Measurements from ENCODE around the gene BTBD16. TPM values are rescaled to one million over a fixed set of nuclear protein-coding genes. Genes with fewer than 3 reads are reported as not detected.

BTBD16 gene
- total and polyA plus RNA-seq, 2 of the 13 experiments (the other 11 are each of a cell fraction or from before 2014, with no cell fraction given), result 5.0 to 11.9 TPM

- POLR2A ChIA-PET, result no interaction called here
- intact Hi-C loops (cut with micrococcal nuclease; ENCODE audit: unreplicated experiment), result loop anchor here (10.0 kb wide), 2 partner anchors 117 to 217 kb away; no protein-coding TSS in a partner anchor
Observed at GRCh38 chr10:122261584-122261983, 9.5 kb upstream of the BTBD16 start.

GRCh38 chr10:122263971-122264370, 7.1 kb upstream of the BTBD16 start:
- Histone ChIP-seq H3K4me1 (ENCODE audit: insufficient read depth, low read length) (peaks cover 28% of the 10 kb centered on the region), H3K27ac (ENCODE audit: extremely low read length, insufficient read depth, low read length) (no peak overlapping the region), H3K4me2 (ENCODE audit: low read depth, low read length) (peak overlapping the region; percentile 15; the same call in 1 of the 2 replicates), H3K4me3 (replicated peaks in 1 of 3; ENCODE audit: insufficient read depth in 1 of 3, low read depth in 2 of 3, low read length in 3 of 3) (no peak overlapping the region), H4K20me1 (ENCODE audit: insufficient read depth, low read length) (no peaks in the 10 kb centered on the region), H3K9ac (ENCODE audit: insufficient read depth, low read depth, low read length) (no peak overlapping the region), H3K79me2 (ENCODE audit: insufficient read depth, low read length) (no peaks in the 10 kb centered on the region), H3K9me3 (ENCODE audit: low read length) (peaks cover 7% of the 10 kb centered on the region; the same call in 1 of the 2 replicates), H3K36me3 (replicated peaks in 1 of 2; ENCODE audit: control insufficient read depth in 1 of 2, insufficient read depth in 2 of 2, low read length in 2 of 2) (peaks cover 0 to 1% of the 10 kb centered on the region in 2 experiments; a peak in 1 of 5 replicates), H2AFZ (ENCODE audit: low read length) (no peak overlapping the region), H3K27me3 (ENCODE audit: control insufficient read depth in 1 of 2, insufficient read depth in 2 of 2, low read length in 2 of 2) (no peaks in the 10 kb centered on the region)
- in situ Hi-C loops (cut with HindIII; ENCODE audit: extremely low pct_ligation_motif_present, low pct_unique_long_range_greater_than_20kb), result no loop called here
- CTCF ChIA-PET (ENCODE audit: low intra/inter-chr PET ratio, low total read pairs), result no interaction called here
- ATAC-seq, result no peak
- intact Hi-C loops (cut with micrococcal nuclease; ENCODE audit: unreplicated experiment), result loop anchor here (10.0 kb wide), 2 partner anchors 119 to 219 kb away; no protein-coding TSS in a partner anchor
- WGBS (ENCODE audit: low lambda C conversion rate), result 39% methylated on average over 1 of the region's 1 CpG
- no TSS peak for BruUV-seq (replicated peaks)
- DNase-seq (ENCODE audit: low spot score), result peak; percentile 69
- FAIRE-seq, result no peak
- POLR2A ChIA-PET, result no interaction called here
- TF ChIP-seq CENPBD1 (CRISPR knock-in tag; IDR thresholded peaks at IDR 0.05; ENCODE audit: borderline replicate concordance, low read depth) (no peak), ZNF225 (CRISPR knock-in tag; IDR thresholded peaks at IDR 0.05) (no peak), NFE2 (CRISPR knock-in tag; IDR thresholded peaks at IDR 0.05) (no peak), CBX5 (CRISPR knock-in tag; IDR thresholded peaks at IDR 0.05; ENCODE audit: borderline replicate concordance) (no peak), DBP (CRISPR knock-in tag; IDR thresholded peaks at IDR 0.05; ENCODE audit: not compliant biosample characterization) (no peak), ZNF687 (CRISPR knock-in tag; IDR thresholded peaks at IDR 0.05) (no peak), ZNF512B (CRISPR knock-in tag; IDR thresholded peaks at IDR 0.05; ENCODE audit: borderline replicate concordance) (no peak)

More at GRCh38 chr10:122261584-122261983, 9.5 kb upstream of the BTBD16 start:
- Histone ChIP-seq H3K27ac (ENCODE audit: extremely low read length, insufficient read depth, low read length) (no peak overlapping the region), H3K4me2 (ENCODE audit: low read depth, low read length) (no peak overlapping the region), H3K9me3 (ENCODE audit: low read length) (peaks cover 7% of the 10 kb centered on the region; the same call in 1 of the 2 replicates), H3K79me2 (ENCODE audit: insufficient read depth, low read length) (no peaks in the 10 kb centered on the region), H3K4me1 (ENCODE audit: insufficient read depth, low read length) (peaks cover 17% of the 10 kb centered on the region), H3K27me3 (ENCODE audit: control insufficient read depth in 1 of 2, insufficient read depth in 2 of 2, low read length in 2 of 2) (no peaks in the 10 kb centered on the region; a peak in 1 of 5 replicates), H3K36me3 (replicated peaks in 1 of 2; ENCODE audit: control insufficient read depth in 1 of 2, insufficient read depth in 2 of 2, low read length in 2 of 2) (peaks cover 0 to under 1% of the 10 kb centered on the region in 2 experiments; a peak in 1 of 5 replicates), H4K20me1 (ENCODE audit: insufficient read depth, low read length) (no peaks in the 10 kb centered on the region), H3K4me3 (replicated peaks in 1 of 3; ENCODE audit: insufficient read depth in 1 of 3, low read depth in 2 of 3, low read length in 3 of 3) (no peak overlapping the region), H2AFZ (ENCODE audit: low read length) (no peak overlapping the region), H3K9ac (ENCODE audit: insufficient read depth, low read depth, low read length) (no peak overlapping the region)
- in situ Hi-C loops (cut with HindIII; ENCODE audit: extremely low pct_ligation_motif_present, low pct_unique_long_range_greater_than_20kb), result no loop called here
- no peak for DNase-seq (ENCODE audit: low spot score)
- TF ChIP-seq CHD4 (IDR thresholded peaks at IDR 0.05; ENCODE audit: borderline replicate concordance, low read length) (peak; percentile 71; the same call in 1 of the 2 replicates), GABPA (IDR thresholded peaks at IDR 0.05; ENCODE audit: low read depth, low read length) (no peak), GABPA (CRISPR knock-in tag; IDR thresholded peaks at IDR 0.05; ENCODE audit: low read depth) (no peak)
- WGBS (ENCODE audit: low lambda C conversion rate), result 91% methylated on average over 1 of the region's 1 CpG
- CTCF ChIA-PET (ENCODE audit: low intra/inter-chr PET ratio, low total read pairs), result no interaction called here
- no peak for FAIRE-seq
- BruUV-seq (replicated peaks), result no TSS peak
- ATAC-seq, result no peak

All from HepG2 (cell line).